GM12892 (cell line): Measurements from ENCODE around the gene RAB43.

Source experiments
- POLR2A ChIP-seq: IDR thresholded peaks from 2 replicates; pipeline ENCODE4 v1.6.1; 2011; ENCODE audit warnings: low read depth, low read length, control low read depth
- POLR2AphosphoS5 ChIP-seq: IDR thresholded peaks from 2 replicates; pipeline ENCODE4 v1.6.1; 2011; ENCODE audit warnings: low read depth, low read length, control low read depth

DNA sequence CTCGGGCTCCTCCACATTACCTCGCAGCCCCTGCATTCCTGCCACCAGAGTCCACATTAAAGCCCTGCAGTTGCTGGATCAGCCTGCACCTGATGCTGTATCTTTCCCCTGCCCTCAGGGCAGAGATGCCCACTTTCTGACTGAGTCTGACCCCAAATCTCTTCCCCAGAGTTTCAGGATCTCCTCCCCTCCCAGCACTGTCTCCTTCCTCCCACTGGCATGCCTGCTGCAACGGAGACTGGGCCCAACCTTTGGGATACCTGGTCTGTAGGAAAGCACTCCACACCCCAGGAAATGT, 81.6 kb downstream of the RAB43 start:
- TF ChIP-seq POLR2AphosphoS5, result no peak
- TF ChIP-seq POLR2A, result no peak
